Kidney epithelial cell (primary cell): ENCODE data around the gene KRTAP10-8. TPM values are rescaled to one million over a fixed set of nuclear protein-coding genes. Genes with fewer than 3 reads are reported as not detected.
"Not testable (repeated sequence)": the region's sequence is repeated elsewhere in the genome, so short reads cannot be mapped to it uniquely, and the experiment has no call there.

Source experiments
- DNase-seq: peaks from one replicate; pipeline ENCODE4 v3.0.0-alpha.2; 2010; ENCODE audit warnings: low read depth
- H3K27me3 ChIP-seq: 2 replicates; pipeline ENCODE4 v1.6.0; 2011; ENCODE audit warnings: low read length; ENCODE audit not compliant: control insufficient read depth, insufficient read depth
- H3K36me3 ChIP-seq: 2 replicates; pipeline ENCODE4 v1.5.1; 2011; ENCODE audit warnings: low read length; ENCODE audit not compliant: control insufficient read depth, insufficient read depth
- H3K4me3 ChIP-seq: 2 replicates; pipeline ENCODE4 v1.5.1; 2011; ENCODE audit warnings: low read depth, mild to moderate bottlenecking, control low read depth, low read length
- CTCF ChIP-seq: IDR thresholded peaks from 2 replicates; pipeline ENCODE4 v1.5.1; 2011; ENCODE audit warnings: mild to moderate bottlenecking, moderate library complexity, low read length, control low read depth, inconsistent platforms; ENCODE audit not compliant: insufficient read depth, poor library complexity, severe bottlenecking
- total RNA-seq: library from RNA; depleted of rRNA; stranded (reverse); fragments of >200 nt; gene quantifications from 2 replicates; pipeline ENCODE4 v1.2.3, GENCODE V29; 2015

The KRTAP10-8 gene
- total RNA-seq, 1 donor from 2014 or later: not detected

GRCh38 chr21:44578371-44579055 is 33.4 kb upstream of the KRTAP10-8 start:
- no peaks in the 10 kb centered on the region for H3K36me3 ChIP-seq
- no peak overlapping the region for H3K4me3 ChIP-seq
- DNase-seq: no peak
- no peaks in the 10 kb centered on the region for H3K27me3 ChIP-seq
- TF ChIP-seq CTCF: no peak

GRCh38 chr21:44579056-44579832 is 32.6 kb upstream of the KRTAP10-8 start:
- Histone ChIP-seq H3K36me3 (no peaks in the 10 kb centered on the region), H3K4me3 (no peak overlapping the region), H3K27me3 (no peaks in the 10 kb centered on the region)
- no peak for TF ChIP-seq CTCF
- DNase-seq: no peak

- Histone ChIP-seq H3K4me3 (no peak overlapping the region), H3K36me3 (no peaks in the 10 kb centered on the region), H3K27me3 (no peaks in the 10 kb centered on the region)
- no peak for TF ChIP-seq CTCF
- no peak for DNase-seq
Measured at GRCh38 chr21:44579833-44580144, 32.1 kb upstream of the KRTAP10-8 start.

- not testable (repeated sequence) for DNase-seq, H3K36me3 ChIP-seq, H3K4me3 ChIP-seq, H3K27me3 ChIP-seq
Measured at GRCh38 chr21:44580231-44580821, 31.6 kb upstream of the KRTAP10-8 start, which contains the start of gene KRTAP10-5. KRTAP10-5 (minus strand) TSS chr21:44580604; CDS start chr21:44580578, 26 bp downstream.

GRCh38 chr21:44581158-44581557 is 30.7 kb upstream of the KRTAP10-8 start:
- DNase-seq: no peak
- Histone ChIP-seq H3K36me3 (no peaks in the 10 kb centered on the region), H3K4me3 (no peak overlapping the region), H3K27me3 (no peaks in the 10 kb centered on the region)
- no peak for TF ChIP-seq CTCF

GRCh38 chr21:44582055-44582454 is 29.8 kb upstream of the KRTAP10-8 start:
- no peak overlapping the region for H3K4me3 ChIP-seq
- H3K36me3 ChIP-seq: no peaks in the 10 kb centered on the region
- no peaks in the 10 kb centered on the region for H3K27me3 ChIP-seq
- DNase-seq: no peak
- TF ChIP-seq CTCF: no peak
